ENCODE results near the gene LRIG1. TPM values are rescaled to one million over a fixed set of nuclear protein-coding genes. Genes with fewer than 3 reads are reported as not detected.

The LRIG1 gene
- total RNA-seq, 4 donors from 2014 or later: 42.3 to 152 (median 66.1) TPM

DNA sequence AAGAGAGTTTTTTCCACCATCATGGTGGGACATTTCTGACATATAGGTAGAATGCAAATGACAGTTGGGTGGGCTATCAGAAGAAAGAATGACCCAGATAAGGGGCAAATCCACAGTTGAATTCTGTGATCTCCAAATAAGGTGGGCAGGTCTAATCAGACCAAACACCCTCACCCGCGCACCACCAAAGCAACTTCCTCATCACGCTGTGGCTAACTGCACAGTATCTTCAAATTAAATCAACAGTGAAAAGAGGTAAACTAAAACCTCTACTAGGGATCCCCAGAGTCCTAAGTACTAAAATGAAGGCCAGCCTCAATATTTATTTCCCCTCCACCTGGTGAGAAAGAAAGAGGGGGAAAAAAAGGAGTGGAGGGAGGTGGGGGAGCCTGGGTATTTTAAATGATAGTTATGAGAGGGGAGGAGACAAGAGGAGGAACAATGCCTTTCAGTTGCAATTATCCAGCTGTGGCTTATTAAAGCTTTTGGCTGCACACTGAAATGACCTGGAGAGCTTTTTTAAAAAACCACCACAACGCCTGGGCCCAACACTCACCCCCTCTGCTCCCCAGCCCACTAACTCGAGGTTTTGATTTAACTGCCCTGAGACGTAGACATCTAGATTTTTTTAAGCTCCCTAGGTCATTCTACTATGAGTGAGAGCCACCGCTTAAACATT lies 61.0 kb downstream of the LRIG1 start:
- TF ChIP-seq, protein P1, sequence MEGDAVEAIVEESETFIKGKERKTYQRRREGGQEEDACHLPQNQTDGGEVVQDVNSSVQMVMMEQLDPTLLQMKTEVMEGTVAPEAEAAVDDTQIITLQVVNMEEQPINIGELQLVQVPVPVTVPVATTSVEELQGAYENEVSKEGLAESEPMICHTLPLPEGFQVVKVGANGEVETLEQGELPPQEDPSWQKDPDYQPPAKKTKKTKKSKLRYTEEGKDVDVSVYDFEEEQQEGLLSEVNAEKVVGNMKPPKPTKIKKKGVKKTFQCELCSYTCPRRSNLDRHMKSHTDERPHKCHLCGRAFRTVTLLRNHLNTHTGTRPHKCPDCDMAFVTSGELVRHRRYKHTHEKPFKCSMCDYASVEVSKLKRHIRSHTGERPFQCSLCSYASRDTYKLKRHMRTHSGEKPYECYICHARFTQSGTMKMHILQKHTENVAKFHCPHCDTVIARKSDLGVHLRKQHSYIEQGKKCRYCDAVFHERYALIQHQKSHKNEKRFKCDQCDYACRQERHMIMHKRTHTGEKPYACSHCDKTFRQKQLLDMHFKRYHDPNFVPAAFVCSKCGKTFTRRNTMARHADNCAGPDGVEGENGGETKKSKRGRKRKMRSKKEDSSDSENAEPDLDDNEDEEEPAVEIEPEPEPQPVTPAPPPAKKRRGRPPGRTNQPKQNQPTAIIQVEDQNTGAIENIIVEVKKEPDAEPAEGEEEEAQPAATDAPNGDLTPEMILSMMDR (IDR thresholded peaks at IDR 0.05; ENCODE audit: low read depth): no peak

DNA sequence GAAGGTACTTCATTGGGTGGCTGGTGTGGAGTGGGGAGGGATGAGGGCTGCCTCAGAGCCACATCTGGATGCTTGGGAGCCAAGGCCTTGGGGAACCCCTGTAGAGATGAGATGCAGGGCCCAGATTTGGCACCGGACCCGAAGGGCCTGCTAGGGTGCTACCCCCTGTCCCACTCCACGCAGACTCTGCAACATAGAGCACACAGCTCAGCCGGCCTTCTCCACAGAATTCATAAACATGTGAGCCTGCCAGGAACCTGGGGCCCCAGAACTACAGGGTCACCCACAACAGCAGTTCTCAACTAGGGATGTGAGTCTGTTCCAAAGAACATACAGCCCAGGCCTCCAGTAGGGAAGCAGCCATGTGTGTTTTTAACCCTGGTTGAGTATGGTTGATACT lies 62.8 kb downstream of the LRIG1 start:
- TF ChIP-seq, protein P1 (IDR thresholded peaks at IDR 0.05; ENCODE audit: low read depth): no peak

DNA sequence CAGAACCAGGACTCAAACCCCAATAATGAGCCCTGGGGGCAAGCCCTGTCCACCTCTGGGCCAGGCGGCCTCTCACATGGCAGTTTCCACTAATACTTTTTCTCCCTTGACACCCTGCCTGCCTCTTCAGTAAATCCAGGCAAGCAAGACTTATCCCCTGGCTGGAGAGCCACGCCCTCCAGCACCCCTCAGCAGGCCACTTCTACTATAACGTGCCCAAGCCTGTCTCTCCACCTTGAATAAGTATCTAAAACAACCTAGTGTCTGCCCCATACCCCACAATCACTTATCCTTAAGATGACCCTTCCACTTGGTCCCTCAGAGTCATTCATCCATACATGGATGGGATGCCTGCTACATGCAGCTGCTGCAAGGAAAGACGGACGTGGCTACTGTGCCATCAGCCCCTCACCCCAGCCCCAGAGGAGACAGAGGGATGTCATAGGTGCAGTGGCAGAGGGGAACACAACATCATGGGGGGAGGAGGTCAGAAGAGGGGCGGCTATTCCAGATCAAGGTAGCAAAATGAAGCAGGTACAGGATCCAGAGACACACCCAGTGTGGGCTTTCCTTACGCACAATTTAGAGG lies 63.4 kb downstream of the LRIG1 start:
- TF ChIP-seq, protein P1 (IDR thresholded peaks at IDR 0.05; ENCODE audit: low read depth): no peak

DNA sequence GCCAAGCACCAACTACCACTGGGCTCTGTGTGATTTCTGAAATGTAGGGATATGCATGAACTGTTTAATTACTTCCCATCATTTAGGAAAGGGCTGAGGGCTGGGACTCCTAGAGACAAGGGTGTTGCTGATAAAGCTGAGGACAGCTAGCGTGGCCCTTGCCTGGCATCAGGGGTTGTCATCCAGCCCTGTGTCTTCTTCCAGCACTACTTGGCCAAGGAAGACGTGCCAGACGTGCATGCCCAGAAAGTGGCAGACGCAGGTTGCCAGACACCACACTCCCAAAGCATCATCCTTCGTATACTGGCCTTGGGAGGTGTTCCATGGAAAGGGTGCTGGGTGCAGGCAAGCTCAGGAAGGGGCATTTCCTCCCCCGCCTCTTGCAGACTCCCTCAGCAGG lies 64.8 kb downstream of the LRIG1 start:
- TF ChIP-seq, protein P1 (IDR thresholded peaks at IDR 0.05; ENCODE audit: low read depth): no peak

DNA sequence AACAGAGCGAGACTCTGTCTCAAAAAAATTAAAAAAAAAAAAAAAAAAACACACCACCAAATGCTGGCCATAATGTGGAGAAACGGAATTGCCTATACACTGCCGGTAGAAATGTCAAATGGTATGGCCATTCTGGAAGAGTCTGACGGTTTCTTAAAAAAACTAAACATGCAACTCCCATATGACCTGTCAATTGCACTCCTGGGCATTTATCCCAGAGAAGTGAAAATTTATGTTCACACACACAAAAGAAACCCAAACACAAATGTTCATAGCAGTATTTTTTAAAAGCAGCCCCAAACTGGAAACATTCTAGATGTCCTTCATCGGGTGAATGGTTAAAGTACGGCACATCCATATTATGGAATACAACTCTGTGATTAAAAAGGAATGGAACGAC lies 66.1 kb downstream of the LRIG1 start:
- TF ChIP-seq, protein P1 (IDR thresholded peaks at IDR 0.05; ENCODE audit: low read depth): no peak

DNA sequence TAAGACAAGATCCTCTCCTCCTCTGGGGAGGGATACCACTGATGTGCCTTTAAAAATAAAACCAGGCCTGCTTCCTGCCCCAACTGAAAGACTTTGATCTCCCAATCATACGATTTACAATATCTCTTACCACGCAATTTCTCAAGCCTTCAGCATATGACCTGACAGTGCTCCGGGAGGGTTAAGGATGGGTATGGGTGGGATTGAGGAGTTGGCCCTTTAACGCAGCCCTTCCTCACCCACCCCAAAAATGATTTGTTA lies 67.4 kb downstream of the LRIG1 start:
- TF ChIP-seq, protein P1 (IDR thresholded peaks at IDR 0.05; ENCODE audit: low read depth): no peak

DNA sequence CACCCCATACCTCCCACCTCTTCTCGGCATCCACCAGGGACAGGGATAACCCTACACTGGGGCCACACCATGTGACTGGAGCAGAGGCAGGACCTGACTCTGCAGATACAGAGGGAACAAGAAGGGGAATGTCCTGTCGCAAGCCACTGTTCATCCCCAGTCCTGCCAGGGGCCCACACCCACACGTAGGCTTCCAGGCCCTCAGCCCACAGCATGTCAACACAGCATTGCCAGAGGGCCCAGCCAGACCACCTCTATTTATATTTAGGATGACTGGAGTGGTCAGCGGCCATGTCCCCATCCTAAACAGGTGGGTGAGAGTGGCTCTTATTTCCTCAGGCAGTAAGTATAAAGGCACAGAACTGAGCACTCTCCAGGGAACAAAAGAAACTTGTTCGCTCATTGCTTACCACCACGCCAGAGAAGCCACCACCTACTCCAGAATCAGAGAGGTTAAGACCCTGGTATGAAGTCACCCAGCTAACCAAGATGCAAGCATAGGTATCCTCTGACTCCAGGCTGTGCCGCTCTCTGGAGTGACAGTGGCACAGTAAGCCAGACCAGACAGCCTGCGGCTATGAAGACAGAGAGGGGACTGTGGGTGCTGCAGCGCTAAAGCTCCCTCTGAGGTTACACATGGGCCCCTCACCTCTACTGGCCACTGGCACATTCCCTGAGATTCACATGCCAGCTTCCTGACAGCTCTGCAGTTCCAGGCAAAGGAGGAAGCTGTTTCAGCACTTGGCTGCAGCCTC lies 67.9 kb downstream of the LRIG1 start:
- TF ChIP-seq, protein P1 (IDR thresholded peaks at IDR 0.05; ENCODE audit: low read depth): no peak

Measured in subcutaneous adipose tissue (tissue), 4 donors.